SW 1271 (cell line): ENCODE results near the gene SLC12A7.

Experiments used
- DNase-seq, 2 experiments: peaks; one replicate each; lab custom pipeline; 2025; lab: John Stamatoyannopoulos, UW

The SLC12A7 gene

GRCh38 chr5:1077491-1078020 is 34.3 kb downstream of the SLC12A7 start:
- no peak for DNase-seq

- DNase-seq = no peak
Observed at GRCh38 chr5:1077026-1077425, 34.8 kb downstream of the SLC12A7 start.

- no peak for DNase-seq
Observed at GRCh38 chr5:1076406-1076805, 35.5 kb downstream of the SLC12A7 start.

- DNase-seq = no peak
Observed at GRCh38 chr5:1075931-1076330, 35.9 kb downstream of the SLC12A7 start.

- DNase-seq = no peak
Observed at GRCh38 chr5:1075555-1075881, 36.3 kb downstream of the SLC12A7 start.

GRCh38 chr5:1074816-1075554 is 36.9 kb downstream of the SLC12A7 start:
- DNase-seq = no peak

- DNase-seq = no peak
Observed at GRCh38 chr5:1074226-1074625, 37.6 kb downstream of the SLC12A7 start.

- DNase-seq = no peak
Observed at GRCh38 chr5:1073239-1074102, 38.4 kb downstream of the SLC12A7 start.

- no peak for DNase-seq
Observed at GRCh38 chr5:1069720-1070088, 42.2 kb downstream of the SLC12A7 start.

GRCh38 chr5:1068895-1069719 is 42.8 kb downstream of the SLC12A7 start:
- no peak for DNase-seq

- no peak for DNase-seq
Observed at GRCh38 chr5:1068204-1068894, 43.5 kb downstream of the SLC12A7 start.

- DNase-seq = no peak
Observed at GRCh38 chr5:1067141-1068121, 44.4 kb downstream of the SLC12A7 start.

- no peak for DNase-seq
Observed at GRCh38 chr5:1066676-1067075, 45.2 kb downstream of the SLC12A7 start.

- no peak for DNase-seq
Observed at GRCh38 chr5:1065891-1066650, 45.8 kb downstream of the SLC12A7 start.

GRCh38 chr5:1065143-1065750 is 46.6 kb downstream of the SLC12A7 start:
- DNase-seq = no peak

- no peak for DNase-seq
Observed at GRCh38 chr5:1064383-1065142, 47.3 kb downstream of the SLC12A7 start.

- DNase-seq = no peak
Observed at GRCh38 chr5:1063661-1064382, 48.0 kb downstream of the SLC12A7 start.
